Liver (tissue), 9 donors: ENCODE data around the gene BPIFB3. TPM values are rescaled to one million over a fixed set of nuclear protein-coding genes. Genes with fewer than 3 reads are reported as not detected.
"Not testable (repeated sequence)": the region's sequence is repeated elsewhere in the genome, so short reads cannot be mapped to it uniquely, and the experiment has no call there.

Source experiments
- DNase-seq: peaks from one replicate; pipeline ENCODE4 v3.0.0-alpha.2; 2017; ENCODE audit warnings: low spot score
- H3K27ac ChIP-seq, 2 donors: one replicate each; pipeline ENCODE4 v1.7.0; 2013; ENCODE audit warnings: inconsistent platforms in 2 of 2, low read length in 2 of 2, control low read depth in 1 of 2, low read depth in 1 of 2, mild to moderate bottlenecking in 1 of 2
- H3K27me3 ChIP-seq, 4 donors: one replicate each; pipeline versions ENCODE4 v1.6.1 to v1.7.0; 2013; ENCODE audit warnings: low read length in 3 of 4, inconsistent platforms in 1 of 4, mild to moderate bottlenecking in 1 of 4, moderate library complexity in 1 of 4; ENCODE audit not compliant: control insufficient read depth in 4 of 4, insufficient read depth in 4 of 4
- H3K36me3 ChIP-seq, 4 donors: one replicate each; pipeline versions ENCODE4 v1.6.1 to v1.7.0; 2013; ENCODE audit warnings: low read length in 3 of 4, mild to moderate bottlenecking in 3 of 4, low read depth in 1 of 4, moderate library complexity in 1 of 4; ENCODE audit not compliant: control insufficient read depth in 4 of 4, insufficient read depth in 3 of 4
- H3K4me1 ChIP-seq, 4 donors: one replicate each; pipeline versions ENCODE4 v1.6.1 to v1.7.0; 2013; ENCODE audit warnings: low read length in 3 of 4, mild to moderate bottlenecking in 3 of 4, moderate library complexity in 1 of 4; ENCODE audit not compliant: control insufficient read depth in 4 of 4, insufficient read depth in 4 of 4
- H3K4me3 ChIP-seq, 3 donors: one replicate each; pipeline versions ENCODE4 v1.6.1 to v1.7.0; 2013; ENCODE audit warnings: low read length in 3 of 3, control low read depth in 1 of 3, low read depth in 1 of 3, mild to moderate bottlenecking in 1 of 3
- H3K9ac ChIP-seq, 2 donors: one replicate each; pipeline ENCODE4 v1.7.0; 2013; ENCODE audit warnings: low read length in 2 of 2, mild to moderate bottlenecking in 2 of 2, moderate library complexity in 2 of 2, control low read depth in 1 of 2, low read depth in 1 of 2
- H3K9me3 ChIP-seq, 4 donors: one replicate each; pipeline versions ENCODE4 v1.6.1 to v1.7.0; 2013; ENCODE audit warnings: low read length in 3 of 4; ENCODE audit not compliant: control insufficient read depth in 4 of 4
- ATF3 ChIP-seq: IDR thresholded peaks from 2 replicates; pipeline ENCODE4 v1.6.1; 2016; ENCODE audit warnings: antibody characterized with exemption
- CTCF ChIP-seq: fragments of 150-350 bp; IDR thresholded peaks from 2 replicates; pipeline ENCODE4 v1.5.1; 2017; ENCODE audit warnings: improper control_type of control experiment, low read depth, low read length; ENCODE audit not compliant: missing input control
- FOXA1 ChIP-seq: IDR thresholded peaks from 2 replicates; pipeline ENCODE4 v1.6.1; 2016; ENCODE audit warnings: antibody characterized with exemption
- FOXA2 ChIP-seq: IDR thresholded peaks from 2 replicates; pipeline ENCODE4 v1.6.1; 2016; ENCODE audit warnings: antibody characterized with exemption
- GABPA ChIP-seq, 2 donors: IDR thresholded peaks in 1 of 2; conservative IDR thresholded peaks in 1 of 2; 2 replicates each; pipeline ENCODE4 v1.6.1; 2016; ENCODE audit warnings: antibody characterized with exemption in 2 of 2, mild to moderate bottlenecking in 1 of 2, moderate library complexity in 1 of 2
- HNF4A ChIP-seq, 2 donors: conservative IDR thresholded peaks; 2 replicates each; pipeline ENCODE4 v1.6.1; 2016; ENCODE audit warnings: antibody characterized with exemption in 2 of 2, mild to moderate bottlenecking in 2 of 2
- JUND ChIP-seq, 2 donors: IDR thresholded peaks; 2 replicates each; pipeline ENCODE4 v1.6.1; 2016; ENCODE audit warnings: antibody characterized with exemption in 2 of 2
- MAX ChIP-seq: IDR thresholded peaks from 2 replicates; pipeline ENCODE4 v1.6.1; 2016; ENCODE audit warnings: antibody characterized with exemption
- NR2F2 ChIP-seq: IDR thresholded peaks from 2 replicates; pipeline ENCODE4 v1.6.1; 2016; ENCODE audit warnings: antibody characterized with exemption
- RAD21 ChIP-seq, 2 donors: IDR thresholded peaks; 2 replicates each; pipeline ENCODE4 v1.6.1; 2016; ENCODE audit warnings: antibody characterized with exemption in 2 of 2, mild to moderate bottlenecking in 2 of 2
- REST ChIP-seq: IDR thresholded peaks from 2 replicates; pipeline ENCODE4 v1.6.1; 2016; ENCODE audit warnings: antibody characterized with exemption, mild to moderate bottlenecking
- RXRA ChIP-seq, 2 donors: IDR thresholded peaks; 2 replicates each; pipeline ENCODE4 v1.6.1; 2017 to 2018; ENCODE audit warnings: antibody characterized with exemption in 2 of 2, mild to moderate bottlenecking in 1 of 2
- SP1 ChIP-seq: IDR thresholded peaks from 2 replicates; pipeline ENCODE4 v1.6.1; 2018; ENCODE audit warnings: antibody characterized with exemption, mild to moderate bottlenecking
- YY1 ChIP-seq: IDR thresholded peaks from 2 replicates; pipeline ENCODE4 v1.6.1; 2016; ENCODE audit warnings: antibody characterized with exemption, mild to moderate bottlenecking
- WGBS: extraction: QIAGEN DNeasy Blood & Tissue Kit; methylation state at CpG from one replicate; pipeline ENCODE4 v1.1.7; 2013; 5-methylcytosine and 5-hydroxymethylcytosine counted together
- polyA plus RNA-seq, 2 donors: library from polyadenylated mRNA; stranded (reverse) in 1 of 2; unstranded in 1 of 2; fragments of 200-250 nt in 1 of 2; fragments of >200 nt in 1 of 2; fragmentation: Nextera tagmentation in 1 of 2; extraction: Ambion mirVana in 1 of 2; gene quantifications; one replicate each; pipeline versions ENCODE4 v1.2.1 to v1.2.3, GENCODE V29; 2013 to 2015
- total RNA-seq, 2 donors: library from RNA; depleted of rRNA; stranded (reverse); fragments of >200 nt; gene quantifications; one replicate each; pipeline ENCODE4 v1.2.3, GENCODE V29; 2014
- donor health status: healthy.
- donor health status: healthy.
- donor health status: healthy.
- donor health status: healthy.
- donor health status: healthy.

Gene BPIFB3
- total and polyA plus RNA-seq, 4 donors = not detected

GRCh38 chr20:33119725-33120720 lies 66.3 kb downstream of the BPIFB3 start:
- H3K4me3 ChIP-seq = no peak overlapping the region
- DNase-seq = no peak
- peaks cover 4 to 10% (median 4%) of the 10 kb centered on the region in 4 donors for H3K4me1 ChIP-seq
- H3K9ac ChIP-seq = no peak overlapping the region
- no peak overlapping the region for H3K27ac ChIP-seq
- H3K9me3 ChIP-seq = peaks cover 0 to 2% (median 0%) of the 10 kb centered on the region in 4 donors
- WGBS = 83% methylated on average over 3 of the region's 3 CpGs
- no peaks in the 10 kb centered on the region for H3K36me3 ChIP-seq
- TF ChIP-seq FOXA1 (no peak), MAX (no peak), YY1 (no peak)
- peaks cover 0 to 2% (median 0%) of the 10 kb centered on the region in 4 donors for H3K27me3 ChIP-seq

GRCh38 chr20:33120934-33121333 lies 67.2 kb downstream of the BPIFB3 start:
- TF ChIP-seq YY1 = no peak
- TF ChIP-seq SP1 = no peak
- TF ChIP-seq FOXA2 = no peak
- no peak for TF ChIP-seq MAX
- TF ChIP-seq FOXA1 = no peak
- TF ChIP-seq CTCF = no peak
- TF ChIP-seq REST = no peak
- TF ChIP-seq HNF4A (conservative IDR thresholded peaks at IDR 0.05) = no peak
- TF ChIP-seq RAD21 (IDR thresholded peaks at IDR 0.05) = no peak
- TF ChIP-seq GABPA (IDR thresholded peaks at IDR 0.05 in 1 of 2, conservative IDR thresholded peaks at IDR 0.05 in 1 of 2) = no peak
- no peak for TF ChIP-seq NR2F2
- no peak for TF ChIP-seq ATF3
- no peak for TF ChIP-seq JUND (IDR thresholded peaks at IDR 0.05)
- no peak for TF ChIP-seq RXRA (IDR thresholded peaks at IDR 0.05)
- Histone ChIP-seq H3K4me3 (no peak overlapping the region), H3K9me3 (peaks cover 0 to 2% (median 0%) of the 10 kb centered on the region in 4 donors), H3K9ac (no peak overlapping the region), H3K36me3 (no peaks in the 10 kb centered on the region), H3K4me1 (peaks cover 4 to 19% (median 11%) of the 10 kb centered on the region in 4 donors), H3K27ac (no peak overlapping the region), H3K27me3 (peaks cover 0 to 2% (median 0%) of the 10 kb centered on the region in 4 donors)
- 94% methylated on average over 3 of the region's 3 CpGs for WGBS
- DNase-seq = no peak

GRCh38 chr20:33122297-33122696 lies 68.6 kb downstream of the BPIFB3 start:
- not testable (repeated sequence) for DNase-seq, H3K36me3 ChIP-seq, H3K9me3 ChIP-seq, H3K27ac ChIP-seq, H3K27me3 ChIP-seq, H3K9ac ChIP-seq, H3K4me3 ChIP-seq
- H3K4me1 ChIP-seq = peaks cover 8 to 31% (median 19%) of the 10 kb centered on the region in 4 donors
- WGBS = 82% methylated on average over 1 of the region's 1 CpG
